NCI-H2196 treated with DMSO at 0.1 percent for 48 hours (cell line): ENCODE results near the gene ORMDL3.
"Not testable (repeated sequence)": the region's sequence is repeated elsewhere in the genome, so short reads cannot be mapped to it uniquely, and the experiment has no call there.

Experiments used
- DNase-seq: peaks from one replicate; lab custom pipeline; 2025; ENCODE audit not compliant: unreplicated experiment; lab: John Stamatoyannopoulos, UW

Gene ORMDL3

GRCh38 chr17:39950871-39951348 lies 23.5 kb upstream of the ORMDL3 start:
- DNase-seq: no peak

- no peak for DNase-seq
Measured at GRCh38 chr17:39949028-39949427, 21.6 kb upstream of the ORMDL3 start.

- not testable (repeated sequence) for DNase-seq
Measured at GRCh38 chr17:39948489-39948828, 21.1 kb upstream of the ORMDL3 start.

GRCh38 chr17:39946551-39947330 lies 19.3 kb upstream of the ORMDL3 start:
- no peak for DNase-seq

GRCh38 chr17:39944393-39944711 lies 17.0 kb upstream of the ORMDL3 start:
- DNase-seq: no peak

- DNase-seq: no peak
Measured at GRCh38 chr17:39943702-39944392, 16.4 kb upstream of the ORMDL3 start.

- DNase-seq: no peak
Measured at GRCh38 chr17:39939588-39940419, 12.4 kb upstream of the ORMDL3 start.

GRCh38 chr17:39939106-39939505 lies 11.7 kb upstream of the ORMDL3 start:
- no peak for DNase-seq

- DNase-seq: no peak
Measured at GRCh38 chr17:39938140-39938869, 10.9 kb upstream of the ORMDL3 start.

- DNase-seq: no peak
Measured at GRCh38 chr17:39937447-39937846, 10.0 kb upstream of the ORMDL3 start.

GRCh38 chr17:39935909-39936308 lies 8.5 kb upstream of the ORMDL3 start:
- no peak for DNase-seq

GRCh38 chr17:39934324-39934723 lies 6.9 kb upstream of the ORMDL3 start:
- no peak for DNase-seq

GRCh38 chr17:39933912-39934311 lies 6.5 kb upstream of the ORMDL3 start:
- no peak for DNase-seq

- no peak for DNase-seq
Measured at GRCh38 chr17:39929646-39930407, 2.4 kb upstream of the ORMDL3 start.

GRCh38 chr17:39928858-39929645 lies 1.7 kb upstream of the ORMDL3 start:
- no peak for DNase-seq

- no peak for DNase-seq
Measured at GRCh38 chr17:39927929-39928857, 792 bp upstream of the ORMDL3 start.

GRCh38 chr17:39926588-39927100 lies 757 bp downstream of the ORMDL3 start:
- no peak for DNase-seq

GRCh38 chr17:39926135-39926587 lies 1.2 kb downstream of the ORMDL3 start:
- no peak for DNase-seq
